ENCODE results near the gene CD93. TPM values are rescaled to one million over a fixed set of nuclear protein-coding genes. Genes with fewer than 3 reads are reported as not detected.

CD93 gene
- total and polyA plus RNA-seq, 2 of the 8 experiments (the other 6 are each of a cell fraction or from before 2014, with no cell fraction given), result under 0.01 to 0.07 TPM

DNA sequence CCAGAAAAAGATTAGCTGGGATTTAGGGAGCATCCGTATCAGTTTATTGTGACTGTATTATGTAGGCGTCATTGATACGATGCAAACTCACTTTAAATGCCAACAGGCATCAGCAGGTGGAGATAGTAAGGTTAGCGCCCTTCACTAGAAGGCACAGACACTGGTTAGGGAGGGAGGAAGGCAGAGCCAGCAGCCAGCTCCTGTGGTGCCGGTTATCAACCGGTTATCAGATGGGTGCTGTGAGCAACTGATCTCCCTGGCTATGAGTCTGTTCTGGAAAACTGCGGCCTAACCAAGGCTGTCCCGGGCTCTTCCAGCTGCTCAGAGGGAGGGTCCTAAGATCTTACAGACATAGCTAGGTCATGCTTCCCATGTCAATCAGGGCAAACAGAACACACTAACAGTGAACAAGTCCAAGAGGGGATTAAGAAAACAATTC lies 47.5 kb upstream of the CD93 start:
- CTCF ChIA-PET (ENCODE audit: partially characterized antibody), result interaction anchor here (0.7 to 1.4 kb wide), 5 partner anchors 30 to 207 kb away, joined by 3 to 5 read pairs (median 3); no protein-coding TSS in a partner anchor
- no peak for DNase-seq (ENCODE audit: low read depth in 1 of 2, low spot score in 2 of 2)
- no peak overlapping the region for H2BK5ac ChIP-seq (ENCODE audit: low read depth, low read length)

More for the DNA sequence above, 47.5 kb upstream of the CD93 start:
- Histone ChIP-seq H2BK20ac (ENCODE audit: low read length) (no peak overlapping the region), H3K9me3 (ENCODE audit: insufficient read depth in 2 of 2, low read depth in 1 of 2, low read length in 1 of 2) (no peaks in the 10 kb centered on the region; a peak in 1 of 4 replicates), H3K4me2 (ENCODE audit: insufficient read depth in 1 of 2, low read depth in 2 of 2, low read length in 2 of 2) (no peak overlapping the region), H3K27me3 (replicated peaks in 1 of 4; ENCODE audit: control insufficient read depth in 3 of 4, extremely low read depth in 1 of 4, insufficient read depth in 3 of 4, low read length in 3 of 4) (no peaks in the 10 kb centered on the region), H4K8ac (ENCODE audit: extremely low read depth, insufficient read depth, low read length) (no peak overlapping the region), H3K36me3 (ENCODE audit: control insufficient read depth in 2 of 4, insufficient read depth in 4 of 4, low read length in 3 of 4) (no peaks in the 10 kb centered on the region), H4K91ac (replicated peaks; ENCODE audit: insufficient read length, low read length) (no peak overlapping the region), H3K79me2 (ENCODE audit: control insufficient read depth in 1 of 2, insufficient read depth in 2 of 2, low read length in 2 of 2) (no peaks in the 10 kb centered on the region), H3K23me2 (ENCODE audit: low read depth, low read length) (no peaks in the 10 kb centered on the region), H3K4ac (replicated peaks; ENCODE audit: insufficient read length, low read depth, low read length) (no peak overlapping the region), H2BK12ac (ENCODE audit: low read depth, low read length) (no peak overlapping the region), H2BK120ac (replicated peaks; ENCODE audit: low read depth, low read length) (no peak overlapping the region), H4K5ac (ENCODE audit: insufficient read length, low read depth, low read length) (no peak overlapping the region), H3K4me3 (ENCODE audit: extremely low read depth in 1 of 4, insufficient read depth in 2 of 4, low read depth in 3 of 4, low read length in 4 of 4) (no peak overlapping the region), H3K4me1 (replicated peaks in 1 of 4; ENCODE audit: control insufficient read depth in 3 of 4, insufficient read depth in 4 of 4, low read length in 3 of 4) (peaks cover 0 to 3% (median 0%) of the 10 kb centered on the region in 4 experiments; a peak in 1 of 7 replicates), H2AK5ac (ENCODE audit: low read depth, low read length) (no peak overlapping the region), H3K27ac (ENCODE audit: low read depth, low read length) (no peak overlapping the region), H3K23ac (ENCODE audit: insufficient read length) (no peak overlapping the region), H3K14ac (ENCODE audit: insufficient read length) (no peak overlapping the region), H4K20me1 (replicated peaks in 1 of 2; ENCODE audit: control insufficient read depth in 1 of 2, insufficient read depth in 2 of 2, low read length in 2 of 2) (no peaks in the 10 kb centered on the region), H3K56ac (replicated peaks; ENCODE audit: insufficient read length, low read depth, low read length) (no peak overlapping the region), H3K18ac (ENCODE audit: extremely low read depth, low read length) (no peak overlapping the region), H2AFZ (ENCODE audit: low read length) (no peak overlapping the region), H3K9ac (replicated peaks in 1 of 4; ENCODE audit: extremely low read depth in 1 of 4, low read depth in 3 of 4, low read length in 3 of 4) (no peak overlapping the region), H3K79me1 (ENCODE audit: low read depth, low read length) (no peaks in the 10 kb centered on the region), H2BK15ac (ENCODE audit: low read length) (no peak overlapping the region)
- FAIRE-seq, result no peak
- no peak for TF ChIP-seq KDM4A (IDR thresholded peaks at IDR 0.05; ENCODE audit: low read depth, low read length, severe bottlenecking)
- TF ChIP-seq CBX5 (IDR thresholded peaks at IDR 0.05; ENCODE audit: low read depth, low read length), result no peak
- no peak for TF ChIP-seq EZH2 (IDR thresholded peaks at IDR 0.05; ENCODE audit: low read depth, low read length, severe bottlenecking)
- no peak for TF ChIP-seq SRF (IDR thresholded peaks at IDR 0.05; ENCODE audit: low read depth, low read length)
- TF ChIP-seq, protein P1, sequence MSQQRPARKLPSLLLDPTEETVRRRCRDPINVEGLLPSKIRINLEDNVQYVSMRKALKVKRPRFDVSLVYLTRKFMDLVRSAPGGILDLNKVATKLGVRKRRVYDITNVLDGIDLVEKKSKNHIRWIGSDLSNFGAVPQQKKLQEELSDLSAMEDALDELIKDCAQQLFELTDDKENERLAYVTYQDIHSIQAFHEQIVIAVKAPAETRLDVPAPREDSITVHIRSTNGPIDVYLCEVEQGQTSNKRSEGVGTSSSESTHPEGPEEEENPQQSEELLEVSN (IDR thresholded peaks at IDR 0.05), result no peak
- TF ChIP-seq RBBP5 (IDR thresholded peaks at IDR 0.05; ENCODE audit: borderline replicate concordance, low read depth, low read length), result no peak
- TF ChIP-seq CTBP2 (IDR thresholded peaks at IDR 0.05; ENCODE audit: borderline replicate concordance, insufficient read depth, insufficient read length, low read length), result no peak
- no peak for TF ChIP-seq BACH1 (IDR thresholded peaks at IDR 0.05; ENCODE audit: low read length)
- TF ChIP-seq BCL11A (IDR thresholded peaks at IDR 0.05; ENCODE audit: low read depth in 2 of 2, low read length in 2 of 2), result no peak
- no peak for TF ChIP-seq TCF12 (IDR thresholded peaks at IDR 0.05; ENCODE audit: low read depth, low read length)
- TF ChIP-seq ZNF274 (IDR thresholded peaks at IDR 0.05; ENCODE audit: borderline replicate concordance, extremely low read depth, low read length), result no peak
- TF ChIP-seq CREB1 (IDR thresholded peaks at IDR 0.05), result no peak
- TF ChIP-seq MAFK (IDR thresholded peaks at IDR 0.05; ENCODE audit: low read depth, low read length), result no peak
- no peak for TF ChIP-seq GTF2F1 (IDR thresholded peaks at IDR 0.05; ENCODE audit: borderline replicate concordance, low read depth, low read length)
- POLR2A ChIA-PET (ENCODE audit: partially characterized antibody), result no interaction called here
- WGBS, 2 experiments (ENCODE audit: extremely low coverage in 1 of 2, insufficient coverage in 1 of 2, insufficient read length in 1 of 2, insufficient replicate concordance in 2 of 2, low coverage in 1 of 2, low lambda C conversion rate in 2 of 2, missing lambda C conversion rate in 1 of 2), result 93% methylated on average over 8 of the region's 8 CpGs; no CpG with 5 or more reads in 1 of the 2 experiments

All from H1 (cell line).